Lower leg skin (tissue), 3 donors: ENCODE results near the gene GRAP2.

Source experiments
- CTCF ChIP-seq, 3 donors: fragments of 450-650 bp; IDR thresholded peaks; one replicate each; pipeline ENCODE4 v1.5.1; 2016; ENCODE audit warnings: antibody characterized with exemption in 3 of 3, mild to moderate bottlenecking in 3 of 3, moderate library complexity in 2 of 3
- POLR2A ChIP-seq, 2 donors: fragments of 450-650 bp; IDR thresholded peaks; one replicate each; pipeline ENCODE4 v1.6.1; 2016 to 2017; ENCODE audit warnings: antibody characterized with exemption in 2 of 2, mild to moderate bottlenecking in 1 of 2, moderate library complexity in 1 of 2

- TF ChIP-seq CTCF (IDR thresholded peaks at IDR 0.05) (no peak), POLR2A (IDR thresholded peaks at IDR 0.05) (no peak)
These were observed 41.8 kb downstream of the GRAP2 start for GRCh38 chr22:39942439-39943230.
